ENCODE data around the gene SUPT3H.
"Not testable (repeated sequence)": the region's sequence is repeated elsewhere in the genome, so short reads cannot be mapped to it uniquely, and the experiment has no call there.

DNA sequence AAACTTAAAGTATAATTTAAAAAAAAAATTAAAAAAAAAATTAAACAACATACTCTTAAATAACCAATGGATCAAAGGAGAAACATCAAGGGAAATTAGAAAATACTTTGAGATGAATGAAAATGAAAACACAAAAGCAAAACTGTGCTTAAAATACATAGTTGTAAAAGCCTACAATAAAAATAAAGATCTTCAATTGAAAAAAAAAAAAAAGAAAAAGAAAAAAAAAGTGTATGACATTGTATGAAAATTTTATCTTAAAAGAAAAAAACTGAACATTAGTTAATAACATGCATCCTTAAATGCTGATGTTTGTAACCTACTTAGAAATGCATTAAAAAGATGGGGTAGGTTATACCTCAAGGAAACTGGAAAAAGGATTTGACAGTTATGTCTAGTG is 501.1 kb downstream of the SUPT3H start:
- not testable (repeated sequence) for TF ChIP-seq CTCF, POLR2A (IDR thresholded peaks at IDR 0.05)

Measured in right lobe of liver (tissue), 4 donors.